K562 (cell line): ENCODE results near the gene PLXNA2. TPM values are rescaled to one million over a fixed set of nuclear protein-coding genes. Genes with fewer than 3 reads are reported as not detected.

Source experiments
- DDX20 ChIP-seq: fragments of 450-650 bp; IDR thresholded peaks from 2 replicates; pipeline ENCODE4 v1.6.1; 2016; ENCODE audit warnings: missing genetic modification characterization, low read depth, mild to moderate bottlenecking, missing compliant biosample characterization, moderate library complexity
- E2F3 ChIP-seq: fragments of 250-450 bp; sonication (Bioruptor Pico); IDR thresholded peaks from 2 replicates; pipeline ENCODE4 v1.4.0; 2020; ENCODE audit warnings: mild to moderate bottlenecking
- EHMT2 ChIP-seq: fragments of 450-650 bp; IDR thresholded peaks from 2 replicates; pipeline ENCODE4 v1.6.1; 2018; ENCODE audit warnings: antibody characterized with exemption
- FUS ChIP-seq: fragments of 200-400 bp; formaldehyde crosslinking; optimal IDR thresholded peaks from 2 replicates; pipeline ENCODE3; 2017; ENCODE audit warnings: low read depth, low read length
- GABPB1 ChIP-seq: sonication (generic); formaldehyde crosslinking; IDR thresholded peaks from 2 replicates; pipeline ENCODE4 v1.8.0; 2022; ENCODE audit warnings: mild to moderate bottlenecking, missing genetic modification reagents
- HDAC1 ChIP-seq, 2 experiments: fragments of 450-650 bp; IDR thresholded peaks; 2 replicates each; pipeline ENCODE4 v1.6.1; 2016 to 2017; ENCODE audit warnings: inconsistent platforms in 1 of 2, mild to moderate bottlenecking in 1 of 2, moderate library complexity in 1 of 2
- HNRNPUL1 ChIP-seq: fragments of 200-400 bp; formaldehyde crosslinking; IDR thresholded peaks from 2 replicates; pipeline ENCODE4 v1.6.1; 2017; ENCODE audit warnings: low read length
- KAT2B ChIP-seq: IDR thresholded peaks from one replicate; pipeline ENCODE4 v1.6.1; 2012; ENCODE audit warnings: low read depth, mild to moderate bottlenecking, control low read depth, inconsistent platforms, low read length, moderate library complexity
- KAT7 ChIP-seq: sonication (generic); formaldehyde crosslinking; IDR thresholded peaks from 2 replicates; pipeline ENCODE4 v1.8.0; 2022; ENCODE audit warnings: missing genetic modification reagents, mild to moderate bottlenecking, borderline replicate concordance
- MAFK ChIP-seq: IDR thresholded peaks from 2 replicates; pipeline ENCODE4 v1.6.1; 2011; ENCODE audit warnings: low read length, improper control_type of control experiment
- MCM2 ChIP-seq: fragments of 450-650 bp; IDR thresholded peaks from 2 replicates; pipeline ENCODE4 v1.6.1; 2017; ENCODE audit warnings: low read depth, mild to moderate bottlenecking
- NCOR1 ChIP-seq: fragments of 450-650 bp; IDR thresholded peaks from 2 replicates; pipeline ENCODE4 v1.6.1; 2016; ENCODE audit warnings: mild to moderate bottlenecking, moderate library complexity
- PHF8 ChIP-seq: fragments of 200-600 bp; sonication (generic); IDR thresholded peaks from 2 replicates; pipeline ENCODE4 v1.6.1; 2012; ENCODE audit warnings: mixed run types, mild to moderate bottlenecking, inconsistent platforms, low read length, moderate library complexity, borderline replicate concordance
- PTBP1 ChIP-seq: fragments of 200-400 bp; formaldehyde crosslinking; IDR thresholded peaks from 2 replicates; pipeline ENCODE4 v1.6.1; 2017; ENCODE audit warnings: low read depth, low read length
- PYGO2 ChIP-seq: fragments of 450-650 bp; IDR thresholded peaks from 2 replicates; pipeline ENCODE4 v1.6.1; 2016; ENCODE audit warnings: mild to moderate bottlenecking, missing genetic modification characterization, moderate library complexity, missing compliant biosample characterization
- SIX5 ChIP-seq, 2 experiments: IDR thresholded peaks; 2 replicates each; pipeline ENCODE4 v1.6.1; 2011; ENCODE audit warnings: low read length in 2 of 2, borderline replicate concordance in 1 of 2, low read depth in 1 of 2, mild to moderate bottlenecking in 1 of 2, moderate library complexity in 1 of 2; ENCODE audit not compliant: insufficient read depth in 1 of 2
- SOX6 ChIP-seq: fragments of 450-650 bp; IDR thresholded peaks from 2 replicates; pipeline ENCODE4 v1.6.1; 2014; ENCODE audit warnings: mild to moderate bottlenecking
- ZBED1 ChIP-seq: IDR thresholded peaks from 2 replicates; pipeline ENCODE4 v1.6.1; 2014
- ZFP1 ChIP-seq: fragments of 450-650 bp; formaldehyde crosslinking; IDR thresholded peaks from 2 replicates; pipeline ENCODE4 v1.4.0; 2020; ENCODE audit warnings: mild to moderate bottlenecking, mixed read lengths
- ZNF121 ChIP-seq: sonication (generic); formaldehyde crosslinking; conservative IDR thresholded peaks from 2 replicates; pipeline ENCODE4 v1.8.0; 2022; ENCODE audit warnings: missing genetic modification reagents
- ZNF274 ChIP-seq: IDR thresholded peaks from 2 replicates; pipeline ENCODE4 v1.6.1; 2011; ENCODE audit warnings: low read depth, mild to moderate bottlenecking, low read length, moderate library complexity, borderline replicate concordance
- ZNF644 ChIP-seq: fragments of 200-800 bp; sonication (Bioruptor generic); IDR thresholded peaks from 2 replicates; pipeline ENCODE4 v1.6.1; 2016; ENCODE audit warnings: low read depth, missing genetic modification characterization, missing compliant biosample characterization
- ZNF76 ChIP-seq: fragments of 250-450 bp; sonication (Bioruptor Pico); IDR thresholded peaks from 2 replicates; pipeline ENCODE4 v1.4.0; 2020; ENCODE audit warnings: mild to moderate bottlenecking, moderate library complexity, borderline replicate concordance
- ZNF830 ChIP-seq: fragments of 250-450 bp; sonication (Bioruptor Pico); IDR thresholded peaks from 2 replicates; pipeline ENCODE4 v1.5.0; 2021; ENCODE audit warnings: mild to moderate bottlenecking
- polyA plus RNA-seq, 8 experiments: library from polyadenylated mRNA; depleted of rRNA in 4 of 8; stranded (reverse) in 5 of 8; unstranded in 3 of 8; fragments of >200 nt; fragmentation: Nextera tagmentation in 2 of 8; fragmentation: Illumina TruSeq in 1 of 8; extraction: Ambion mirVana in 2 of 8; extraction: Trizol in 1 of 8; gene quantifications; 2 replicates each; pipeline versions ENCODE4 v1.2.1 to v1.2.3, GENCODE V29; 2011 to 2014; ENCODE audit warnings: inconsistent platforms in 1 of 8, missing spikeins in 1 of 8
- total RNA-seq, 7 experiments: library from RNA; depleted of rRNA in 6 of 7; stranded (reverse); fragments of >200 nt in 6 of 7; fragmentation: Illumina TruSeq in 2 of 7; extraction: Trizol in 2 of 7; gene quantifications; 2 replicates each; pipeline versions ENCODE4 v1.2.1 to v1.2.3, GENCODE V29; 2011 to 2021; ENCODE audit warnings: low replicate concordance in 1 of 7
- TF ChIP-seq, protein P1 (sequence below): fragments of 150-350 bp; IDR thresholded peaks from 2 replicates; pipeline ENCODE4 v1.6.1; 2014; ENCODE audit warnings: low read depth, mild to moderate bottlenecking, low read length, borderline replicate concordance
- TF ChIP-seq, protein P2 (sequence below): fragments of 250-450 bp; sonication (Bioruptor Pico); IDR thresholded peaks from 2 replicates; pipeline ENCODE4 v1.4.0; 2020; ENCODE audit warnings: borderline replicate concordance

The PLXNA2 gene
- total and polyA plus RNA-seq, 9 of the 15 experiments (the other 6 are each of a cell fraction or from before 2014, with no cell fraction given): 0.01 to 1.3 (median 0.32) TPM

DNA sequence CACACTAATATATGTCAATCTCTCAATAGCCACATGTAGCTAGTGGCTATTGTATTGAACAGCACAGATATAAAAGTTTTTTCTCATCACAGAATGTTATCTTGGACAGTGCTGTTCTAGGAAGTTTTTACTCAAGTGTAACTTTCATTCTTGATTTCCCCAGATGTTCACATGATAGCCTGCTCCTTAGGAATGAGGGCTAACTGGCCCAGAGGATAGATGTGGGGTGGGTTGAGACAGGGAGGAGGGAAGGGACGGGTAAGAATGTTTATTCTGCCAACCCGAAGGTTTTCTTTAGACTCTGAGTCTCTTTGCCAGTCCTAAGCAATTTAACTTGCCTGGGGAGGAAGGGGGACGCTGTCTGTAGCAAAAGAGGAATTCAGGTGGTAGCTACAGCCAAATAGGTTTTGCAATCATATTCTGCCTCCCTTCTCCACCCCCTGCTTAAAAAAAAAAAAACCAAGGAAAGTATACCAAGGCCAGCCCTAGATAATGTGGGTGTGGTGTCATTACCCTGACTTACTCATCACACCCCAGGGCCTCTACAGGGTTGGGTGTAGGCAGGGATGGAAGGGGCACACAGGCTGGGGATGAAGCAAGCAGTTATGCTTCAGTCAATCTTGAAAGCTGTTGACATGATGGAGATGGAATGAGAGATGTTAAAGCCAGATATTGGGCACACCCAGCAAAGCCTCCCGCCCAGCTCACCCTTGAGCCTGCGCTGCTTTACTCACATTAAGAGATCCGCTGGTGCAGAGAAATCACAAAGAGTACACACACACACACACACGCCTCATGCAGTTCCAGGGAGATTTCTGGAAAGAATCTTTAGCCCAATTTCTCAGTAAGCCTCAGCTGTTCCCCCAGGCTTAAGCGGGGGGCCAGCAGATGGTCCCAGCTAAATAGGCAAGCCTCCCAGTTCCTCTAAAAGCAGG lies 59.9 kb downstream of the PLXNA2 start (continued):
- TF ChIP-seq FUS (no peak), ZFP1 (CRISPR knock-in tag) (no peak), PHF8 (no peak), ZNF274 (no peak), ZNF830 (no peak), E2F3 (no peak), GABPB1 (no peak), PTBP1 (no peak), KAT2B (no peak), PYGO2 (tag) (no peak), MCM2 (no peak), SIX5 (IDR thresholded peaks at IDR 0.05; ENCODE audit: borderline replicate concordance in 1 of 2, insufficient read depth in 1 of 2, low read depth in 1 of 2, low read length in 2 of 2) (no peak), EHMT2 (peak; percentile 84), NCOR1 (peak; percentile 51; the same call in 1 of the 2 replicates), DDX20 (no peak), HNRNPUL1 (no peak), KAT7 (CRISPR knock-in tag) (no peak), SOX6 (peak; percentile 81), MAFK (no peak), ZNF644 (no peak), ZBED1 (no peak), ZNF76 (CRISPR knock-in tag) (no peak), HDAC1 (IDR thresholded peaks at IDR 0.05) (peak in 1 of 2 experiments; percentile 91; a peak in 2 of 4 replicates), ZNF121 (no peak)
- TF ChIP-seq, protein P1, sequence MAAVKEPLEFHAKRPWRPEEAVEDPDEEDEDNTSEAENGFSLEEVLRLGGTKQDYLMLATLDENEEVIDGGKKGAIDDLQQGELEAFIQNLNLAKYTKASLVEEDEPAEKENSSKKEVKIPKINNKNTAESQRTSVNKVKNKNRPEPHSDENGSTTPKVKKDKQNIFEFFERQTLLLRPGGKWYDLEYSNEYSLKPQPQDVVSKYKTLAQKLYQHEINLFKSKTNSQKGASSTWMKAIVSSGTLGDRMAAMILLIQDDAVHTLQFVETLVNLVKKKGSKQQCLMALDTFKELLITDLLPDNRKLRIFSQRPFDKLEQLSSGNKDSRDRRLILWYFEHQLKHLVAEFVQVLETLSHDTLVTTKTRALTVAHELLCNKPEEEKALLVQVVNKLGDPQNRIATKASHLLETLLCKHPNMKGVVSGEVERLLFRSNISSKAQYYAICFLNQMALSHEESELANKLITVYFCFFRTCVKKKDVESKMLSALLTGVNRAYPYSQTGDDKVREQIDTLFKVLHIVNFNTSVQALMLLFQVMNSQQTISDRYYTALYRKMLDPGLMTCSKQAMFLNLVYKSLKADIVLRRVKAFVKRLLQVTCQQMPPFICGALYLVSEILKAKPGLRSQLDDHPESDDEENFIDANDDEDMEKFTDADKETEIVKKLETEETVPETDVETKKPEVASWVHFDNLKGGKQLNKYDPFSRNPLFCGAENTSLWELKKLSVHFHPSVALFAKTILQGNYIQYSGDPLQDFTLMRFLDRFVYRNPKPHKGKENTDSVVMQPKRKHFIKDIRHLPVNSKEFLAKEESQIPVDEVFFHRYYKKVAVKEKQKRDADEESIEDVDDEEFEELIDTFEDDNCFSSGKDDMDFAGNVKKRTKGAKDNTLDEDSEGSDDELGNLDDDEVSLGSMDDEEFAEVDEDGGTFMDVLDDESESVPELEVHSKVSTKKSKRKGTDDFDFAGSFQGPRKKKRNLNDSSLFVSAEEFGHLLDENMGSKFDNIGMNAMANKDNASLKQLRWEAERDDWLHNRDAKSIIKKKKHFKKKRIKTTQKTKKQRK: no peak
- TF ChIP-seq, protein P2, sequence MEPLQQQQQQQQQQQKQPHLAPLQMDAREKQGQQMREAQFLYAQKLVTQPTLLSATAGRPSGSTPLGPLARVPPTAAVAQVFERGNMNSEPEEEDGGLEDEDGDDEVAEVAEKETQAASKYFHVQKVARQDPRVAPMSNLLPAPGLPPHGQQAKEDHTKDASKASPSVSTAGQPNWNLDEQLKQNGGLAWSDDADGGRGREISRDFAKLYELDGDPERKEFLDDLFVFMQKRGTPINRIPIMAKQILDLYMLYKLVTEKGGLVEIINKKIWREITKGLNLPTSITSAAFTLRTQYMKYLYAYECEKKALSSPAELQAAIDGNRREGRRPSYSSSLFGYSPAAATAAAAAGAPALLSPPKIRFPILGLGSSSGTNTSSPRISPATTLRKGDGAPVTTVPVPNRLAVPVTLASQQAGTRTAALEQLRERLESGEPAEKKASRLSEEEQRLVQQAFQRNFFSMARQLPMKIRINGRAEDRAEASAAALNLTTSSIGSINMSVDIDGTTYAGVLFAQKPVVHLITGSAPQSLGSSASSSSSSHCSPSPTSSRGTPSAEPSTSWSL: no peak
